VCaP (cell line): ENCODE data around the gene ADGRB3.
"Not testable (repeated sequence)": the region's sequence is repeated elsewhere in the genome, so short reads cannot be mapped to it uniquely, and the experiment has no call there.

Experiments used
- H3K27ac ChIP-seq: fragments of 450-650 bp; 2 replicates; pipeline ENCODE4 v1.5.1; 2017
- CTCF ChIP-seq: fragments of 450-650 bp; conservative IDR thresholded peaks from 2 replicates; pipeline ENCODE4 v1.5.1; 2017; ENCODE audit warnings: mild to moderate bottlenecking, moderate library complexity

The ADGRB3 gene

GRCh38 chr6:69100772-69101171 lies 465.7 kb downstream of the ADGRB3 start:
- H3K27ac ChIP-seq: no peak overlapping the region
- no peak for TF ChIP-seq CTCF

- no peak overlapping the region for H3K27ac ChIP-seq
- no peak for TF ChIP-seq CTCF
Measured at GRCh38 chr6:69102416-69102815, 467.3 kb downstream of the ADGRB3 start.

- no peak for TF ChIP-seq CTCF
- no peak overlapping the region for H3K27ac ChIP-seq
Measured at GRCh38 chr6:69105288-69105687, 470.2 kb downstream of the ADGRB3 start.

GRCh38 chr6:69106511-69106910 lies 471.4 kb downstream of the ADGRB3 start:
- no peak overlapping the region for H3K27ac ChIP-seq
- no peak for TF ChIP-seq CTCF

- TF ChIP-seq CTCF: no peak
- no peak overlapping the region for H3K27ac ChIP-seq
Measured at GRCh38 chr6:69111301-69111700, 476.2 kb downstream of the ADGRB3 start.

- TF ChIP-seq CTCF: no peak
Measured at GRCh38 chr6:69116658-69117057, 481.6 kb downstream of the ADGRB3 start.

GRCh38 chr6:69121461-69122406 lies 486.7 kb downstream of the ADGRB3 start:
- H3K27ac ChIP-seq: not testable (repeated sequence)

More at GRCh38 chr6:69116658-69117057, 481.6 kb downstream of the ADGRB3 start:
- no peak overlapping the region for H3K27ac ChIP-seq

- no peak overlapping the region for H3K27ac ChIP-seq
- no peak for TF ChIP-seq CTCF
Measured at GRCh38 chr6:69122407-69122773, 487.3 kb downstream of the ADGRB3 start.
